Keratinocyte (primary cell): ENCODE measurements around the gene NRP2. TPM values are rescaled to one million over a fixed set of nuclear protein-coding genes. Genes with fewer than 3 reads are reported as not detected.

ENCODE experiments used
- DNase-seq: peaks from one replicate; pipeline ENCODE4 v3.0.0-alpha.2; 2011; ENCODE audit warnings: low read depth, missing footprints, low spot score
- FAIRE-seq: peaks from 2 replicates; lab custom pipeline; 2011; peaks lifted over from hg19 to GRCh38; lab: Jason Lieb, UNC
- H2AFZ ChIP-seq: 2 replicates; pipeline ENCODE4 v1.6.0; 2012; ENCODE audit warnings: low read length, control low read depth, inconsistent platforms; ENCODE audit not compliant: control insufficient read depth
- H3K27ac ChIP-seq: 2 replicates; pipeline ENCODE4 v1.5.1; 2011; ENCODE audit warnings: low read length; ENCODE audit not compliant: control insufficient read depth, insufficient read depth
- H3K27me3 ChIP-seq: 3 replicates; pipeline ENCODE4 v1.6.0; 2011; ENCODE audit warnings: low read length; ENCODE audit not compliant: control insufficient read depth, insufficient read depth; ENCODE audit errors: extremely low read depth
- H3K36me3 ChIP-seq, 2 experiments: 2 replicates in 1 of 2; 3 replicates in 1 of 2; pipeline ENCODE4 v1.5.1; 2011; ENCODE audit warnings: low read length in 2 of 2, mild to moderate bottlenecking in 1 of 2; ENCODE audit not compliant: control insufficient read depth in 2 of 2, insufficient read depth in 2 of 2; ENCODE audit errors: extremely low read depth in 1 of 2
- H3K4me1 ChIP-seq: 3 replicates; pipeline ENCODE4 v1.5.1; 2011; ENCODE audit warnings: low read length; ENCODE audit not compliant: control insufficient read depth, insufficient read depth; ENCODE audit errors: extremely low read depth
- H3K4me2 ChIP-seq: 3 replicates; pipeline ENCODE4 v1.6.0; 2011; ENCODE audit warnings: low read depth, low read length; ENCODE audit not compliant: control insufficient read depth, insufficient read depth; ENCODE audit errors: extremely low read depth
- H3K4me3 ChIP-seq, 3 experiments: fragments of 200-600 bp in 1 of 3; sonication (generic) in 1 of 3; 2 replicates in 2 of 3; 3 replicates in 1 of 3; pipeline ENCODE4 v1.5.1; 2011 to 2016; ENCODE audit warnings: low read length in 3 of 3, mild to moderate bottlenecking in 3 of 3, control low read depth in 2 of 3, inconsistent platforms in 1 of 3, low read depth in 1 of 3, mixed read lengths in 1 of 3, mixed run types in 1 of 3, moderate library complexity in 1 of 3; ENCODE audit not compliant: control insufficient read depth in 2 of 3, insufficient read depth in 2 of 3; ENCODE audit errors: extremely low read depth in 1 of 3
- H3K79me2 ChIP-seq: 2 replicates; pipeline ENCODE4 v1.6.0; 2012; ENCODE audit warnings: low read length; ENCODE audit not compliant: control insufficient read depth, insufficient read depth
- H3K9ac ChIP-seq: 3 replicates; pipeline ENCODE4 v1.6.0; 2011; ENCODE audit warnings: low read length; ENCODE audit not compliant: control insufficient read depth, insufficient read depth; ENCODE audit errors: extremely low read depth
- H3K9me1 ChIP-seq: 3 replicates; pipeline ENCODE4 v1.6.0; 2011; ENCODE audit warnings: low read length; ENCODE audit not compliant: control insufficient read depth, insufficient read depth; ENCODE audit errors: extremely low read depth
- H3K9me3 ChIP-seq: 2 replicates; pipeline ENCODE4 v1.5.1; 2012; ENCODE audit warnings: low read depth, low read length; ENCODE audit not compliant: control insufficient read depth
- H4K20me1 ChIP-seq: 3 replicates; pipeline ENCODE4 v1.6.0; 2011; ENCODE audit warnings: low read length; ENCODE audit not compliant: control insufficient read depth, insufficient read depth; ENCODE audit errors: extremely low read depth
- CTCF ChIP-seq, 3 experiments: IDR thresholded peaks in 1 of 3; conservative IDR thresholded peaks in 1 of 3; optimal IDR thresholded peaks in 1 of 3; 2 replicates in 2 of 3; 3 replicates in 1 of 3; pipeline versions ENCODE3 to v1.5.1; 2011; ENCODE audit warnings: low read length in 3 of 3, mild to moderate bottlenecking in 3 of 3, moderate library complexity in 2 of 3, control low read depth in 1 of 3, inconsistent platforms in 1 of 3; ENCODE audit not compliant: insufficient read depth in 2 of 3; ENCODE audit errors: extremely low read depth in 1 of 3
- EZH2 ChIP-seq: IDR thresholded peaks from one replicate; pipeline ENCODE4 v1.6.1; 2012; ENCODE audit warnings: inconsistent platforms, mild to moderate bottlenecking, low read length, moderate library complexity
- dilution Hi-C: fragments of 300-500 bp; cut with MboI; formaldehyde crosslinking; loops from one replicate; pipeline ENCODE4 v1.7.0; 2020; ENCODE audit warnings: low sequenced_read_pairs; ENCODE audit not compliant: extremely low pct_ligation_motif_present
- polyA plus RNA-seq, 5 experiments: library from polyadenylated mRNA; depleted of rRNA in 3 of 5; stranded (reverse) in 3 of 5; stranded (forward) in 1 of 5; unstranded in 1 of 5; fragments of >200 nt; gene quantifications; 1 replicate in 1 of 5; 2 replicates in 3 of 5; 3 replicates in 1 of 5; pipeline versions ENCODE4 v1.2.1 to v1.2.3, GENCODE V29; 2011 to 2012; ENCODE audit warnings: missing spikeins in 2 of 5, low read depth in 1 of 5, low replicate concordance in 1 of 5

The NRP2 gene
- polyA plus RNA-seq, 1 donor (not counting 4 experiments of a cell fraction or from before 2014, with no cell fraction given): 20.6 TPM

GRCh38 chr2:205739620-205740019 lies 57.3 kb downstream of the NRP2 start:
- Histone ChIP-seq H3K4me3 (no peak overlapping the region), H3K4me2 (no peak overlapping the region), H4K20me1 (no peaks in the 10 kb centered on the region), H3K9ac (no peak overlapping the region), H3K36me3 (peaks cover 7 to 54% of the 10 kb centered on the region in 2 experiments), H2AFZ (no peak overlapping the region), H3K27ac (no peak overlapping the region), H3K27me3 (no peaks in the 10 kb centered on the region), H3K4me1 (no peaks in the 10 kb centered on the region), H3K9me1 (no peaks in the 10 kb centered on the region), H3K9me3 (no peaks in the 10 kb centered on the region), H3K79me2 (no peaks in the 10 kb centered on the region)
- dilution Hi-C loops: no loop called here
- no peak for DNase-seq
- FAIRE-seq: no peak
- TF ChIP-seq CTCF (optimal IDR thresholded peaks at IDR 0.05 in 1 of 3, IDR thresholded peaks at IDR 0.05 in 1 of 3, conservative IDR thresholded peaks at IDR 0.05 in 1 of 3; ENCODE audit: extremely low read depth in 1 of 3, insufficient read depth in 2 of 3, low read length in 3 of 3) (no peak), EZH2 (no peak)

- Histone ChIP-seq H3K27me3 (no peaks in the 10 kb centered on the region), H3K9ac (no peak overlapping the region), H2AFZ (no peak overlapping the region), H4K20me1 (no peaks in the 10 kb centered on the region), H3K9me1 (no peaks in the 10 kb centered on the region), H3K36me3 (peaks cover 7 to 54% of the 10 kb centered on the region in 2 experiments), H3K79me2 (no peaks in the 10 kb centered on the region), H3K4me2 (no peak overlapping the region), H3K9me3 (no peaks in the 10 kb centered on the region), H3K4me1 (no peaks in the 10 kb centered on the region), H3K27ac (no peak overlapping the region), H3K4me3 (no peak overlapping the region)
- no peak for FAIRE-seq
- DNase-seq: no peak
- dilution Hi-C loops: no loop called here
- TF ChIP-seq EZH2: no peak
- TF ChIP-seq CTCF (optimal IDR thresholded peaks at IDR 0.05 in 1 of 3, IDR thresholded peaks at IDR 0.05 in 1 of 3, conservative IDR thresholded peaks at IDR 0.05 in 1 of 3; ENCODE audit: extremely low read depth in 1 of 3, insufficient read depth in 2 of 3, low read length in 3 of 3): no peak
Observed at GRCh38 chr2:205740381-205740780, 58.1 kb downstream of the NRP2 start.
